Stimulated activated naive B cell treated with anti-CD40 and anti-IgM and Interleukin-4, amounts not matched to agents 10 μg/mL and 1 μg/mL and 100 μg/mL, for 72 hours (primary cell): Measurements from ENCODE around the gene TMEFF2.

Experiments used
- ATAC-seq, 2 donors: fragments of 150-1000 bp; cut with Tn5 transposase; replicated peaks; 2 replicates each; pipeline ENCODE4 v1.10.0; 2021; ENCODE audit warnings: moderate library complexity in 1 of 2
- DNase-seq: peaks from one replicate; pipeline ENCODE4 v3.0.0; 2021
- H3K27ac Mint-ChIP-seq: one replicate; pipeline ENCODE4 v1.8.0; 2022; ENCODE audit warnings: mild to moderate bottlenecking, mixed read lengths
- H3K27me3 Mint-ChIP-seq, 2 donors: one replicate each; pipeline ENCODE4 v1.8.0; 2022; ENCODE audit warnings: mixed read lengths in 2 of 2
- H3K36me3 Mint-ChIP-seq, 2 donors: one replicate each; pipeline ENCODE4 v1.8.0; 2022; ENCODE audit warnings: mixed read lengths in 2 of 2, mild to moderate bottlenecking in 1 of 2
- H3K4me1 Mint-ChIP-seq, 2 donors: one replicate each; pipeline ENCODE4 v1.8.0; 2022; ENCODE audit warnings: mixed read lengths in 2 of 2, mild to moderate bottlenecking in 1 of 2
- H3K4me3 Mint-ChIP-seq, 2 donors: one replicate each; pipeline ENCODE4 v1.8.0; 2022; ENCODE audit warnings: mild to moderate bottlenecking in 2 of 2, mixed read lengths in 2 of 2, moderate library complexity in 1 of 2
- H3K9me3 Mint-ChIP-seq, 2 donors: one replicate each; pipeline ENCODE4 v1.8.0; 2022; ENCODE audit warnings: mixed read lengths in 2 of 2, mild to moderate bottlenecking in 1 of 2

The TMEFF2 gene

GRCh38 chr2:191983591-191983990, 211.1 kb downstream of the TMEFF2 start:
- no peak for DNase-seq
- ATAC-seq: no peak
- H3K4me3 Mint-ChIP-seq: no peak overlapping the region
- H3K9me3 Mint-ChIP-seq: no peaks in the 10 kb centered on the region
- no peaks in the 10 kb centered on the region for H3K27me3 Mint-ChIP-seq
- no peak overlapping the region for H3K27ac Mint-ChIP-seq
- no peaks in the 10 kb centered on the region for H3K4me1 Mint-ChIP-seq
- no peaks in the 10 kb centered on the region for H3K36me3 Mint-ChIP-seq

GRCh38 chr2:191983186-191983585, 211.5 kb downstream of the TMEFF2 start:
- H3K27ac Mint-ChIP-seq: no peak overlapping the region
- DNase-seq: no peak
- no peaks in the 10 kb centered on the region for H3K9me3 Mint-ChIP-seq
- H3K36me3 Mint-ChIP-seq: no peaks in the 10 kb centered on the region
- no peak for ATAC-seq
- no peaks in the 10 kb centered on the region for H3K4me1 Mint-ChIP-seq
- H3K27me3 Mint-ChIP-seq: no peaks in the 10 kb centered on the region
- H3K4me3 Mint-ChIP-seq: no peak overlapping the region

DNA sequence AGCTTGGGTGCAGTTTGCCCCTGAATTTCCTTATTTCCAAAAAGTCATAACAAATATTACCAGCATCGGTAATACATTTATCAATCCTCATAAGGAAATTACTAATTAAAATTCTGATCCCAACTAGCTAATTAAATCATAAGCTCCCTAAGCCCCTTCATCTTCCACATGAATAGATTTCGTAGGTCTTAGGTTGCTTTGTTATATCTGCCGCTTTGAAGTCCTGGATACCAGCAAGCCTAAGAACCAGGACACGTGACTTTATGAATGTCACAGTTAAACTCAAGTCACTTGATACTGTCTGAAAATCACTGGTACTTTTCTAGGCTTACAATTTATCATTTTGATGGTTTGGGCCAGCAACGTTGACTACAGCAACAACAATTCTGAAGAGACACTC, 213.0 kb downstream of the TMEFF2 start:
- no peak overlapping the region for H3K4me3 Mint-ChIP-seq
- ATAC-seq (no peak), DNase-seq (no peak)
- H3K27me3 Mint-ChIP-seq: no peaks in the 10 kb centered on the region
- H3K9me3 Mint-ChIP-seq: no peaks in the 10 kb centered on the region
- no peaks in the 10 kb centered on the region for H3K4me1 Mint-ChIP-seq
- H3K36me3 Mint-ChIP-seq: no peaks in the 10 kb centered on the region
- H3K27ac Mint-ChIP-seq: no peak overlapping the region

DNA sequence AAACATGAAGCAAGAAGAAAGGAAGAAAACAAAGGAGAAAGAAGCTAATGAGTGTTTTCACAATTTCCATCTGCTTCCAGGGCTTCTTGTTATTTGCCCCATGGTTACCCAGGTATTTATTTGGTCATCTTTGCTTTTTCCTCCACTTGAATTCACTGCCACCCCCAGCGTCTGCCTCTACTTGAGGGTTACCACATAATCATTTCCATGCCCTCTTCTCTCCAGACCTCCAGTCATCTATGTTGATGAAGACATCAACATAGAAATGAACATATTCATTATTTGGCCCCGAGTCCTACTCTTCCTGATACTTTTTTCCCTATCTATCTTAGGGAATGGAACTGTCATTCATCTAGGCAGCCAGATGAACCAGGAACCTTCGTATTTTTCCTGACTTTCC, 214.2 kb downstream of the TMEFF2 start:
- no peaks in the 10 kb centered on the region for H3K27me3 Mint-ChIP-seq
- no peaks in the 10 kb centered on the region for H3K9me3 Mint-ChIP-seq
- no peak for DNase-seq
- no peaks in the 10 kb centered on the region for H3K4me1 Mint-ChIP-seq
- H3K27ac Mint-ChIP-seq: no peak overlapping the region
- no peak overlapping the region for H3K4me3 Mint-ChIP-seq
- no peaks in the 10 kb centered on the region for H3K36me3 Mint-ChIP-seq
- no peak for ATAC-seq

- no peaks in the 10 kb centered on the region for H3K36me3 Mint-ChIP-seq
- no peak overlapping the region for H3K4me3 Mint-ChIP-seq
- ATAC-seq (no peak), DNase-seq (no peak)
- no peaks in the 10 kb centered on the region for H3K9me3 Mint-ChIP-seq
- no peaks in the 10 kb centered on the region for H3K4me1 Mint-ChIP-seq
- no peaks in the 10 kb centered on the region for H3K27me3 Mint-ChIP-seq
- H3K27ac Mint-ChIP-seq: no peak overlapping the region
These were observed 215.5 kb downstream of the TMEFF2 start for GRCh38 chr2:191979221-191979730.

DNA sequence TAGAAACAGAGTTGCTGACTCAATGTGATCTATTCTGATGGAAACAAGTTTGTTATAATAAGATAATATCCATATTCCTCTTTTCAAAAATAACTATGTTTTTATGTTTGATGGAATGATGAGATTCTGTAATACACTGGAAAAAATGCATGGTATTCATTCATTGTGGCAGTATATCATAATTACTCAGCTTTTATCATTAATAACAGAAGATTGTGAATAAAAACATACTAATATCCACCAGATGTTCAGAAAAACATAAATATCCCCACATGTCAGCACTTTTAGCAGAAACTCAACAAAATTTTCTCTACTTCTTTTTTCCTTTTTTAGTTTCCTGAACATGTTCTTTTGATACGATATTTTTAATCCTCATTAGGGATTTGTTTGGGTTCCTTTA, 217.0 kb downstream of the TMEFF2 start:
- H3K4me3 Mint-ChIP-seq: no peak overlapping the region
- DNase-seq: no peak
- no peaks in the 10 kb centered on the region for H3K36me3 Mint-ChIP-seq
- no peak for ATAC-seq
- H3K4me1 Mint-ChIP-seq: no peaks in the 10 kb centered on the region
- no peaks in the 10 kb centered on the region for H3K27me3 Mint-ChIP-seq
- no peaks in the 10 kb centered on the region for H3K9me3 Mint-ChIP-seq
- H3K27ac Mint-ChIP-seq: no peak overlapping the region

GRCh38 chr2:191976436-191976835, 218.3 kb downstream of the TMEFF2 start:
- ATAC-seq: no peak
- no peaks in the 10 kb centered on the region for H3K27me3 Mint-ChIP-seq

DNA sequence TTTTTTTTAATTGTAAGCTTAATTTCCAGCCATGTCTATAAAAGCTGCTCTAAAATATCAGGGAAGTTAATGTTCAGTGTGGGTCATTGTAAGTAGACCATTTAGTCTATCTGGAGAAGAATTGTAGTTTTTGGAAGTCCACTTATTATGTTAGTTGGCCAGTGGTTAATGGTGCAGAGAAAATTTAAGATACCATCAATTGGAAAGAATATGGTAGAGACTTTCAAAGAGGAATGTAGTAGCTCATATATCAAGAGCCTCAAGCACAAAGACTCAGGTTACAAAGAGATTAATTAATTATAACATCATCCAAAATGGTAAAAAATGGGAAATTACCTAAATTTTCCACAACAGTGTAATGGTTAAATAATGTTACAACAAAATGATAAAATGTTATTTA, 220.1 kb downstream of the TMEFF2 start:
- no peak overlapping the region for H3K27ac Mint-ChIP-seq
- H3K4me1 Mint-ChIP-seq: no peaks in the 10 kb centered on the region
- no peaks in the 10 kb centered on the region for H3K36me3 Mint-ChIP-seq
- no peaks in the 10 kb centered on the region for H3K27me3 Mint-ChIP-seq
- no peak overlapping the region for H3K4me3 Mint-ChIP-seq
- DNase-seq (no peak), ATAC-seq (no peak)
- no peaks in the 10 kb centered on the region for H3K9me3 Mint-ChIP-seq

More at GRCh38 chr2:191976436-191976835, 218.3 kb downstream of the TMEFF2 start:
- no peak overlapping the region for H3K27ac Mint-ChIP-seq
- no peak overlapping the region for H3K4me3 Mint-ChIP-seq
- no peaks in the 10 kb centered on the region for H3K36me3 Mint-ChIP-seq
- no peak for DNase-seq
- H3K9me3 Mint-ChIP-seq: no peaks in the 10 kb centered on the region
- H3K4me1 Mint-ChIP-seq: no peaks in the 10 kb centered on the region

GRCh38 chr2:191970867-191971266, 223.9 kb downstream of the TMEFF2 start:
- Mint-ChIP-seq H3K27ac (no peak overlapping the region), H3K9me3 (no peaks in the 10 kb centered on the region), H3K4me3 (no peak overlapping the region), H3K27me3 (no peaks in the 10 kb centered on the region), H3K4me1 (no peaks in the 10 kb centered on the region), H3K36me3 (no peaks in the 10 kb centered on the region)
- ATAC-seq (no peak), DNase-seq (no peak)

GRCh38 chr2:191968120-191968519, 226.6 kb downstream of the TMEFF2 start:
- H3K9me3 Mint-ChIP-seq: peaks cover 0 to 1% of the 10 kb centered on the region in 2 donors
- H3K4me1 Mint-ChIP-seq: no peaks in the 10 kb centered on the region
- DNase-seq: no peak
- no peaks in the 10 kb centered on the region for H3K27me3 Mint-ChIP-seq
- no peaks in the 10 kb centered on the region for H3K36me3 Mint-ChIP-seq
- H3K4me3 Mint-ChIP-seq: no peak overlapping the region
- no peak for ATAC-seq
- no peak overlapping the region for H3K27ac Mint-ChIP-seq

GRCh38 chr2:191965733-191966132, 229.0 kb downstream of the TMEFF2 start:
- Mint-ChIP-seq H3K9me3 (peaks cover 0 to 1% of the 10 kb centered on the region in 2 donors), H3K36me3 (no peaks in the 10 kb centered on the region), H3K27me3 (no peaks in the 10 kb centered on the region), H3K4me1 (no peaks in the 10 kb centered on the region), H3K4me3 (no peak overlapping the region), H3K27ac (no peak overlapping the region)
- no peak for DNase-seq
- ATAC-seq: no peak

DNA sequence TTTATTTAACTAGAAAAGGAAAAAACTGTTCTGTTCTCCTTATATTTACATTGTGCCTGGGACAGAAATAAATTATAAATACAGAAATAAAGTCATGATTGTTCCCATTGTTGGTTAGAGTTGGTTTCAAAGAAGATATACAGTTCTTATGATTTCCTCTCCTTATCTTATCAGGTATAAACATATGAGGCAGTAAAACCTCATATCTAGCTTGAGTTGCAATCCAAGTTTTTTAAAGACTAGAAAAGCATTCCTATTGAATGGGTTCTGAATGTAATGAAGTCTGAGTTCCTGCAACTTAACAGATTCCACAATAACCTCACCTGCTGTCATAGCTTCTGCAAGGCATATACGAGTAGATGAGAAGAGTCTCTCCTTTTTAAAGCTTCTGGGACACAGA, 233.2 kb downstream of the TMEFF2 start:
- no peak for ATAC-seq

DNA sequence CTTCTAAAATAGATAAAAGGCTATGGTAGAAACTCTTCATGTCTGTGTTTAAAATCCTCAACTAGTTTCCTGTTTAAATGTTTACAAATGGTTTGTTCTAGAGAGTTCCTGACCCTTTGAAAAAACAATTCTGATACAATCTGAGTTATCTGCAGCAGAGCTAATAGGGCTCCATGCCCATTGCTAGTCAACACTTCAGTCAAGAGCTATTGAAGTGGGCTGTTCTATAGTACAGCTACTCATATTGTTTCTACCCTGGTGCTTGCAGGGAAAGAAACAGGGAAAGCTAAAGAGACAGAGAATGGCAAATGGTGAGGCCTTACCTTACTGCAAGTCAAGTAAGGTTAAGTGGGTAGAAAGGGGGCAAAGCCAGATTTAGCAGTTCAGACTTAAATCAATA, 235.5 kb downstream of the TMEFF2 start:
- Mint-ChIP-seq H3K27me3 (no peaks in the 10 kb centered on the region), H3K36me3 (no peaks in the 10 kb centered on the region), H3K9me3 (no peaks in the 10 kb centered on the region), H3K4me3 (no peak overlapping the region), H3K4me1 (peaks cover 0 to 9% of the 10 kb centered on the region in 2 donors), H3K27ac (no peak overlapping the region)
- DNase-seq (no peak), ATAC-seq (no peak)

More for the DNA sequence above, 233.2 kb downstream of the TMEFF2 start:
- no peaks in the 10 kb centered on the region for H3K27me3 Mint-ChIP-seq
- DNase-seq: no peak
- peaks cover 0 to 1% of the 10 kb centered on the region in 2 donors for H3K9me3 Mint-ChIP-seq
- no peaks in the 10 kb centered on the region for H3K36me3 Mint-ChIP-seq
- H3K27ac Mint-ChIP-seq: no peak overlapping the region
- no peak overlapping the region for H3K4me3 Mint-ChIP-seq
- peaks cover 0 to 9% of the 10 kb centered on the region in 2 donors for H3K4me1 Mint-ChIP-seq

GRCh38 chr2:191957996-191958860, 236.5 kb downstream of the TMEFF2 start:
- Mint-ChIP-seq H3K36me3 (no peaks in the 10 kb centered on the region), H3K27me3 (no peaks in the 10 kb centered on the region), H3K9me3 (no peaks in the 10 kb centered on the region), H3K4me3 (no peak overlapping the region), H3K27ac (no peak overlapping the region), H3K4me1 (peaks cover 0 to 9% of the 10 kb centered on the region in 2 donors)
- no peak for DNase-seq
- ATAC-seq: no peak

DNA sequence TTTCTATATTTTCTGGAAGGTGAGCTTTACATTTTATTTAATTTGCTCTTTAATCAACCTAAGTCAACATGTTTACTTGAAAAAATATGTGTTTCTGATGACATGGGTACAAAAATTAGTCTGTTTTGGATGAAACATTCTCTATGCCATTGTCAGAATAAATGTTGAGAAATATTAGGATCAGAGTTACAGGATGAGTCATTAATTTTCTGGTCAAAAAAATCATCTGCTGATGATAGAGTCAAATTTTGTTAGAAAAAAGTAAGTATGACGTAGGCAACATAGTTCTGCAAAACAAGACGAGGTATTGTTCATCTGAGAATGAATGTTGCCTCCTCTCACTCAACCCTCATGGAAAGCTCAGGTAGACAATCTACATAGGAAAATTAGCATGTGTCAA, 240.3 kb downstream of the TMEFF2 start:
- Mint-ChIP-seq H3K9me3 (no peaks in the 10 kb centered on the region), H3K27me3 (no peaks in the 10 kb centered on the region), H3K4me3 (no peak overlapping the region), H3K27ac (no peak overlapping the region), H3K4me1 (peaks cover 0 to 9% of the 10 kb centered on the region in 2 donors), H3K36me3 (no peaks in the 10 kb centered on the region)
- DNase-seq: no peak
- no peak for ATAC-seq
